HepG2 (cell line): ENCODE measurements around the gene GPC2. TPM values are rescaled to one million over a fixed set of nuclear protein-coding genes. Genes with fewer than 3 reads are reported as not detected.

Experiments
- ATAC-seq: fragments of 200-7000 bp; cut with Tn5 transposase; 3 replicates; pipeline ENCODE4 v1.9.1; 2020; ENCODE audit warnings: mild to moderate bottlenecking, moderate library complexity
- BruUV-seq: library from RNA; stranded (reverse); fragments of 400-500 nt; replicated peaks from 2 replicates; lab custom pipeline; 2021; lab: Mats Ljungman, UMichigan
- CTCF ChIA-PET: fragments of 300-600 bp; formaldehyde crosslinking; extraction: SDS; loops from one replicate; lab custom pipeline; 2021; ENCODE audit warnings: low total read pairs, inconsistent platforms, low intra/inter-chr PET ratio; lab: Yijun Ruan, JAX
- POLR2A ChIA-PET: fragments of 350-600 bp; sonication (Branson Sonifier 250); formaldehyde crosslinking; loops from one replicate; lab custom pipeline; 2020; ENCODE audit warnings: antibody characterized with exemption, inconsistent platforms; lab: Yijun Ruan, JAX
- DNase-seq: peaks from one replicate; pipeline ENCODE4 v3.0.0-alpha.2; 2015; ENCODE audit warnings: low spot score
- FAIRE-seq: peaks from 3 replicates; lab custom pipeline; 2011; peaks lifted over from hg19 to GRCh38; lab: Jason Lieb, UNC
- H2AFZ ChIP-seq: one replicate; pipeline ENCODE4 v1.6.1; 2011; ENCODE audit warnings: low read length, inconsistent platforms
- H3K27ac ChIP-seq: fragments of 300-600 bp; 3 replicates; pipeline ENCODE4 v1.8.0; 2011; ENCODE audit warnings: mixed run types, mild to moderate bottlenecking, mixed read lengths, low read length, inconsistent platforms; ENCODE audit not compliant: insufficient read depth; ENCODE audit errors: extremely low read length
- H3K27me3 ChIP-seq, 2 experiments: fragments of 200-600 bp in 1 of 2; 2 replicates in 1 of 2; 3 replicates in 1 of 2; pipeline versions ENCODE4 v1.6.0 to v1.8.0; 2011; ENCODE audit warnings: low read length in 2 of 2, mild to moderate bottlenecking in 2 of 2, moderate library complexity in 2 of 2, inconsistent platforms in 1 of 2; ENCODE audit not compliant: insufficient read depth in 2 of 2, control insufficient read depth in 1 of 2
- H3K36me3 ChIP-seq, 2 experiments: fragments of 200-600 bp in 1 of 2; replicated peaks in 1 of 2; 2 replicates in 1 of 2; 3 replicates in 1 of 2; pipeline versions ENCODE4 v1.5.1 to v1.8.0; 2011; ENCODE audit warnings: low read length in 2 of 2, inconsistent platforms in 1 of 2; ENCODE audit not compliant: insufficient read depth in 2 of 2, control insufficient read depth in 1 of 2
- H3K4me1 ChIP-seq: 2 replicates; pipeline ENCODE4 v1.5.1; 2012; ENCODE audit warnings: low read length, inconsistent platforms; ENCODE audit not compliant: insufficient read depth
- H3K4me2 ChIP-seq: 2 replicates; pipeline ENCODE4 v1.6.0; 2011; ENCODE audit warnings: low read depth, low read length, inconsistent platforms
- H3K4me3 ChIP-seq, 3 experiments: fragments of 200-600 bp in 1 of 3; sonication (generic), shearing (Covaris generic) in 1 of 3; replicated peaks in 1 of 3; 2 replicates each; pipeline ENCODE4 v1.5.1; 2011 to 2016; ENCODE audit warnings: low read length in 3 of 3, inconsistent platforms in 2 of 3, low read depth in 2 of 3, mild to moderate bottlenecking in 2 of 3, control low read depth in 1 of 3, mixed read lengths in 1 of 3; ENCODE audit not compliant: insufficient read depth in 1 of 3
- H3K79me2 ChIP-seq: one replicate; pipeline ENCODE4 v1.6.1; 2011; ENCODE audit warnings: low read length, inconsistent platforms; ENCODE audit not compliant: insufficient read depth
- H3K9ac ChIP-seq: 2 replicates; pipeline ENCODE4 v1.6.0; 2011; ENCODE audit warnings: mild to moderate bottlenecking, low read depth, low read length, inconsistent platforms; ENCODE audit not compliant: insufficient read depth
- H3K9me3 ChIP-seq: 2 replicates; pipeline ENCODE4 v1.5.1; 2012; ENCODE audit warnings: mild to moderate bottlenecking, low read length
- H4K20me1 ChIP-seq: 2 replicates; pipeline ENCODE4 v1.6.0; 2011; ENCODE audit warnings: inconsistent platforms, mild to moderate bottlenecking, low read length, moderate library complexity; ENCODE audit not compliant: insufficient read depth
- DR1 ChIP-seq: sonication (generic); formaldehyde crosslinking; IDR thresholded peaks from 2 replicates; pipeline ENCODE4 v1.8.0; 2021; ENCODE audit warnings: mild to moderate bottlenecking, missing genetic modification reagents, inconsistent platforms
- MNT ChIP-seq: fragments of 450-650 bp; IDR thresholded peaks from 2 replicates; pipeline ENCODE4 v1.6.1; 2016
- SMYD3 ChIP-seq: sonication (generic); formaldehyde crosslinking; IDR thresholded peaks from 2 replicates; pipeline ENCODE4 v1.8.1; 2023; ENCODE audit warnings: mild to moderate bottlenecking, missing genetic modification reagents
- ZNF768 ChIP-seq: sonication (generic); formaldehyde crosslinking; IDR thresholded peaks from 2 replicates; pipeline ENCODE4 v1.4.0; 2020; ENCODE audit warnings: missing genetic modification reagents
- WGBS: methylation state at CpG from one replicate; pipeline ENCODE4 v1.1.6; 2017; ENCODE audit warnings: low lambda C conversion rate; 5-methylcytosine and 5-hydroxymethylcytosine counted together
- in situ Hi-C: cut with HindIII; loops from 2 replicates; pipeline ENCODE4 v1.10.0; 2017; ENCODE audit warnings: low pct_unique_long_range_greater_than_20kb; ENCODE audit not compliant: extremely low pct_ligation_motif_present
- intact Hi-C: fragments of 100-400 bp; cut with micrococcal nuclease; formaldehyde crosslinking; loops from one replicate; pipeline ENCODE4 v1.10.0; 2022; ENCODE audit not compliant: unreplicated experiment
- polyA plus RNA-seq, 8 experiments: library from polyadenylated mRNA; depleted of rRNA in 3 of 8; stranded (reverse) in 7 of 8; unstranded in 1 of 8; fragments of >200 nt; fragmentation: Illumina TruSeq in 4 of 8; extraction: Trizol in 4 of 8; gene quantifications; 2 replicates each; pipeline versions ENCODE4 v1.2.1 to v1.2.3, GENCODE V29; 2011 to 2016; ENCODE audit warnings: low read depth in 4 of 8, missing spikeins in 1 of 8, mixed read lengths in 1 of 8; ENCODE audit not compliant: insufficient read depth in 1 of 8
- total RNA-seq, 5 experiments: library from RNA; depleted of rRNA; stranded (reverse); fragments of >200 nt; fragmentation: Illumina TruSeq; extraction: Trizol; gene quantifications; 2 replicates each; pipeline ENCODE4 v1.2.3, GENCODE V29; 2016; ENCODE audit warnings: low read depth in 1 of 5
- TF ChIP-seq, protein P1 (sequence below): sonication (generic); formaldehyde crosslinking; IDR thresholded peaks from 2 replicates; pipeline ENCODE4 v1.8.1; 2023; ENCODE audit warnings: missing genetic modification reagents, mild to moderate bottlenecking, borderline replicate concordance
- TF ChIP-seq, protein P2 (sequence below): sonication (generic); formaldehyde crosslinking; IDR thresholded peaks from 2 replicates; pipeline ENCODE4 v1.8.1; 2023; ENCODE audit warnings: mild to moderate bottlenecking, moderate library complexity, missing genetic modification reagents

GPC2 gene
- total and polyA plus RNA-seq, 2 of the 13 experiments (the other 11 are each of a cell fraction or from before 2014, with no cell fraction given): 0.64 to 0.78 TPM

DNA sequence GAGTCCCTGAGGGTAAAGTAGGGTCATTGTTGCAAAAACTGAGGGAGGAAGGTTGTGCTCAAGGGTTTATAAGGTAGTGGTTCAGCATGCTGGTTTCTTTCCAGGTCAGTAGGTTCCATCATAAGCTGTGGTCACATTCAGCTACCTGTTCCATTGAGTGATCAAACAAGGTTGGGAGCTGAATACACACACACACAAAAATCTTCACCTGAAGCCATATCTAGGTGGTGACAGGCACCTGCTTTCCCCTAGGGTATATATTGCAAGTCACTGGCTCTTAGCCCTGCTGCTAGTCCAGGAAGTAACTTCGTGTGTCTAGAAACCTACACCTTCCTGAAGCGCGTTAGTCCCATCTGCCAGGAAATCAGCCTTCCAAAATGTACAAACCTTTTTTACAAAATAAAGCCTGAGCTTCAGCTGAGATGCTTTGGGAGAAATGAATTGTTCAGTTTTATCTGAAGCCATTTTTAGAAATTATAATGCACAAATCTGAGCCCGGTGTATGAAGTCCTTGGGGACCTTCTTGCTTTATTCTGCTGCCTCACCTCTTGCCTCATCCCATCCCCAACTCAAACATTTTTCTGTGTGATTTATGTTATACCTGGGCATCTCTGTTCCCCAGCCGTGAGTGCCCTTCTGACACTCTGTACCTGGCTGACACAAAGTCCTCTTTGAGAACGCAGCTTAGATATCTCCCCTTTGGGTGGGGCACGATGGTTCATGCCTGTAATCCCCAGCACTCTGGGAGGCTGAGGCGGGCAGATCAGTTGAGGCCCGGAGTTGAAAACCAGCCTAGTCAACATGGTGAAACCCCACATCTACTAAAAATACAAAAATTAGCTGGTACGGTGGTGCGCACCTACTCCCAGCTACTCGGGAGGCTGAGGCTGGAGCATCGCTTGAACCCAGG lies 39.1 kb downstream of the GPC2 start:
- Histone ChIP-seq H2AFZ (no peak overlapping the region), H3K4me2 (no peak overlapping the region), H3K27me3 (no peaks in the 10 kb centered on the region), H3K4me3 (no peak overlapping the region), H3K36me3 (no peaks in the 10 kb centered on the region), H3K9me3 (no peaks in the 10 kb centered on the region), H3K27ac (no peak overlapping the region), H3K79me2 (no peaks in the 10 kb centered on the region), H3K4me1 (peaks cover 13% of the 10 kb centered on the region), H4K20me1 (no peaks in the 10 kb centered on the region), H3K9ac (no peak overlapping the region)
- TF ChIP-seq SMYD3 (CRISPR knock-in tag) (no peak), DR1 (no peak), ZNF768 (CRISPR knock-in tag) (no peak), MNT (no peak)
- TF ChIP-seq, protein P1, sequence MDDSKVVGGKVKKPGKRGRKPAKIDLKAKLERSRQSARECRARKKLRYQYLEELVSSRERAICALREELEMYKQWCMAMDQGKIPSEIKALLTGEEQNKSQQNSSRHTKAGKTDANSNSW (CRISPR knock-in tag): no peak
- TF ChIP-seq, protein P2, sequence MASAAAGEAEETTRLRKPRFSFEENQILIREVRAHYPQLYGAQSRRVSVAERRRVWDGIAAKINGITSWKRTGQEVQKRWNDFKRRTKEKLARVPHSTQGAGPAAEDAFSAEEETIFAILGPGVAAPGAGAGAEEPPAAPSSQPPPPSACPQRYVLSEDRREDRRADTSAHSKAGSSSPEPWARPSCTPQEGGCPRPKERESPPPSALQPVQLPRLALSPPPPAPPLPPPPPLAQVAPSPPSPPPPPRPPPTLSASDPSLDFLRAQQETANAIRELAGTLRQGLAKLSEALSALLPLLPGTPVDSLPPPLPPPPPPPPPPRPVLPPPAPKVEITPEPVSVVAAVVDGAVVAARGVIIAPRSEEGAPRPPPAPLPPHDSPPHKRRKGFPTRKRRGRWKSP (CRISPR knock-in tag): no peak
- DNase-seq: no peak
- FAIRE-seq: no peak
- no peak for ATAC-seq
- WGBS: 57% methylated on average over 13 of the region's 13 CpGs
- intact Hi-C loops (no loop called here), in situ Hi-C loops (no loop called here)
- ChIA-PET POLR2A (interaction anchor here (1.8 kb wide), 1 partner anchor 11 kb away, joined by 6 read pairs; the partner anchor contains the start of gene LAMTOR4), CTCF (no interaction called here)
- no TSS peak for BruUV-seq
